GM12865 (cell line): Measurements from ENCODE around the gene ONECUT3.

Experiments used
- DNase-seq: peaks from one replicate; pipeline ENCODE4 v3.0.0; 2010; ENCODE audit warnings: low read depth
- H3K4me3 ChIP-seq: 2 replicates; pipeline ENCODE4 v1.5.1; 2011; ENCODE audit warnings: mild to moderate bottlenecking, low read depth, low read length, control low read depth
- CTCF ChIP-seq: IDR thresholded peaks from 2 replicates; pipeline ENCODE4 v1.5.1; 2011; ENCODE audit warnings: low read length, control low read depth, low read depth, inconsistent platforms; ENCODE audit not compliant: insufficient read depth; ENCODE audit errors: missing control alignments

ONECUT3 gene

GRCh38 chr19:1823539-1824251, 70.4 kb downstream of the ONECUT3 start:
- TF ChIP-seq CTCF = no peak

GRCh38 chr19:1824252-1824622, 70.9 kb downstream of the ONECUT3 start:
- no peak for TF ChIP-seq CTCF
- DNase-seq = no peak
- no peak overlapping the region for H3K4me3 ChIP-seq

More at GRCh38 chr19:1823539-1824251, 70.4 kb downstream of the ONECUT3 start:
- no peak for DNase-seq
- H3K4me3 ChIP-seq = no peak overlapping the region

GRCh38 chr19:1825909-1826556, 72.7 kb downstream of the ONECUT3 start:
- no peak overlapping the region for H3K4me3 ChIP-seq
- DNase-seq = peak; percentile 77
- peak; percentile 93 for TF ChIP-seq CTCF

GRCh38 chr19:1826557-1827521, 73.5 kb downstream of the ONECUT3 start:
- no peak for DNase-seq
- no peak for TF ChIP-seq CTCF
- H3K4me3 ChIP-seq = no peak overlapping the region

- DNase-seq = no peak
- no peak overlapping the region for H3K4me3 ChIP-seq
- TF ChIP-seq CTCF = no peak
Measured at GRCh38 chr19:1827566-1828278, 74.4 kb downstream of the ONECUT3 start.
